WERI-Rb-1 (cell line): ENCODE results near the gene SCG2.

Source experiments
- DNase-seq: peaks from one replicate; pipeline ENCODE4 v3.0.0-alpha.2; 2020
- H3K27ac ChIP-seq: fragments of 250-450 bp; sonication (Bioruptor Pico); 2 replicates; pipeline ENCODE4 v1.5.1; 2020; ENCODE audit warnings: mild to moderate bottlenecking, moderate library complexity
- H3K27me3 ChIP-seq: fragments of 250-450 bp; sonication (Bioruptor Pico); 2 replicates; pipeline ENCODE4 v1.5.1; 2021; ENCODE audit warnings: mild to moderate bottlenecking, low read depth, moderate library complexity; ENCODE audit not compliant: insufficient read depth, severe bottlenecking
- H3K36me3 ChIP-seq: fragments of 250-450 bp; sonication (Bioruptor Pico); 2 replicates; pipeline ENCODE4 v1.5.1; 2020; ENCODE audit warnings: mild to moderate bottlenecking, moderate library complexity
- H3K4me3 ChIP-seq: 2 replicates; pipeline ENCODE4 v1.5.1; 2011; ENCODE audit warnings: low read depth, mild to moderate bottlenecking, control low read depth, low read length
- H3K9me3 ChIP-seq: fragments of 250-450 bp; sonication (Bioruptor Pico); 2 replicates; pipeline ENCODE4 v1.5.1; 2021; ENCODE audit warnings: mild to moderate bottlenecking, moderate library complexity; ENCODE audit not compliant: severe bottlenecking
- TF ChIP-seq, protein P1 (sequence below): IDR thresholded peaks from 2 replicates; pipeline ENCODE4 v1.5.1; 2011; ENCODE audit warnings: low read depth, mild to moderate bottlenecking, control low read depth, inconsistent platforms, low read length

SCG2 gene

GRCh38 chr2:223591596-223591995 lies 10.6 kb downstream of the SCG2 start:
- DNase-seq = no peak
- Histone ChIP-seq H3K27me3 (no peaks in the 10 kb centered on the region), H3K9me3 (no peaks in the 10 kb centered on the region), H3K27ac (no peak overlapping the region), H3K4me3 (no peak overlapping the region), H3K36me3 (no peaks in the 10 kb centered on the region)
- TF ChIP-seq, protein P1, sequence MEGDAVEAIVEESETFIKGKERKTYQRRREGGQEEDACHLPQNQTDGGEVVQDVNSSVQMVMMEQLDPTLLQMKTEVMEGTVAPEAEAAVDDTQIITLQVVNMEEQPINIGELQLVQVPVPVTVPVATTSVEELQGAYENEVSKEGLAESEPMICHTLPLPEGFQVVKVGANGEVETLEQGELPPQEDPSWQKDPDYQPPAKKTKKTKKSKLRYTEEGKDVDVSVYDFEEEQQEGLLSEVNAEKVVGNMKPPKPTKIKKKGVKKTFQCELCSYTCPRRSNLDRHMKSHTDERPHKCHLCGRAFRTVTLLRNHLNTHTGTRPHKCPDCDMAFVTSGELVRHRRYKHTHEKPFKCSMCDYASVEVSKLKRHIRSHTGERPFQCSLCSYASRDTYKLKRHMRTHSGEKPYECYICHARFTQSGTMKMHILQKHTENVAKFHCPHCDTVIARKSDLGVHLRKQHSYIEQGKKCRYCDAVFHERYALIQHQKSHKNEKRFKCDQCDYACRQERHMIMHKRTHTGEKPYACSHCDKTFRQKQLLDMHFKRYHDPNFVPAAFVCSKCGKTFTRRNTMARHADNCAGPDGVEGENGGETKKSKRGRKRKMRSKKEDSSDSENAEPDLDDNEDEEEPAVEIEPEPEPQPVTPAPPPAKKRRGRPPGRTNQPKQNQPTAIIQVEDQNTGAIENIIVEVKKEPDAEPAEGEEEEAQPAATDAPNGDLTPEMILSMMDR = no peak

GRCh38 chr2:223590964-223591363 lies 11.2 kb downstream of the SCG2 start:
- Histone ChIP-seq H3K9me3 (no peaks in the 10 kb centered on the region), H3K27me3 (no peaks in the 10 kb centered on the region), H3K4me3 (no peak overlapping the region), H3K36me3 (no peaks in the 10 kb centered on the region), H3K27ac (no peak overlapping the region)
- TF ChIP-seq, protein P1 = no peak
- no peak for DNase-seq

- H3K27me3 ChIP-seq = no peaks in the 10 kb centered on the region
Measured at GRCh38 chr2:223589901-223590300, 12.3 kb downstream of the SCG2 start.

GRCh38 chr2:223588251-223588650 lies 13.9 kb downstream of the SCG2 start:
- H3K36me3 ChIP-seq = no peaks in the 10 kb centered on the region
- no peak overlapping the region for H3K27ac ChIP-seq
- no peak for DNase-seq
- no peak overlapping the region for H3K4me3 ChIP-seq
- H3K9me3 ChIP-seq = no peaks in the 10 kb centered on the region
- TF ChIP-seq, protein P1 = no peak
- H3K27me3 ChIP-seq = no peaks in the 10 kb centered on the region

More at GRCh38 chr2:223589901-223590300, 12.3 kb downstream of the SCG2 start:
- no peak for DNase-seq
- TF ChIP-seq, protein P1 = no peak
- H3K9me3 ChIP-seq = no peaks in the 10 kb centered on the region
- H3K4me3 ChIP-seq = no peak overlapping the region
- no peak overlapping the region for H3K27ac ChIP-seq
- no peaks in the 10 kb centered on the region for H3K36me3 ChIP-seq

DNA sequence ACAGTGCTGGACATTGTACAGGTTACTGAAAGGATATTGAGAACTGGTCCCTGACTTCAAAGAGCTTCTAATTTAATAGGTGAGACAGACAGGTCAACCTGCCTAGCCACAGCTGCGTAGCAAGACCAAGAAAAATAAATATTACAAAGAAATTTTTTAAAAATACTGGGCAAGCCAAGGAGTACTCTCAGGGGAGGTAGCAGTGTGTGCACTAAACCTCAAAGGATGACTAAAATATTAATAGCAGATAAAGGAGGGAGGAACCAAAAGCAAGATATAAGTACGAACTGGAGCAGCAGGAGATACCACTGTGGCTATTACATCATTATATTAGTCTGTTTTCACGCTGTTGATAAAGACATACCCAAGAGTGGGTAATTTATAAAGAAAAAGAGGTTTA lies 14.9 kb downstream of the SCG2 start:
- H3K36me3 ChIP-seq = no peaks in the 10 kb centered on the region
- no peaks in the 10 kb centered on the region for H3K27me3 ChIP-seq
- H3K4me3 ChIP-seq = no peak overlapping the region
- TF ChIP-seq, protein P1 = no peak
- no peaks in the 10 kb centered on the region for H3K9me3 ChIP-seq
- H3K27ac ChIP-seq = no peak overlapping the region
- DNase-seq = no peak

- TF ChIP-seq, protein P1 = no peak
- Histone ChIP-seq H3K9me3 (no peaks in the 10 kb centered on the region), H3K36me3 (no peaks in the 10 kb centered on the region), H3K27ac (no peak overlapping the region), H3K4me3 (no peak overlapping the region), H3K27me3 (no peaks in the 10 kb centered on the region)
- no peak for DNase-seq
Measured at GRCh38 chr2:223586261-223586660, 15.9 kb downstream of the SCG2 start.
